WTC11 (cell line): ENCODE measurements around the gene MOV10L1.
"Not testable (repeated sequence)": the region's sequence is repeated elsewhere in the genome, so short reads cannot be mapped to it uniquely, and the experiment has no call there.

Experiments used
- JUN ChIP-seq: sonication (generic); formaldehyde crosslinking; IDR thresholded peaks from 2 replicates; pipeline ENCODE4 v1.8.0; 2023; ENCODE audit warnings: mild to moderate bottlenecking, missing genetic modification reagents
- ZBTB21 ChIP-seq: sonication (generic); formaldehyde crosslinking; IDR thresholded peaks from 2 replicates; pipeline ENCODE4 v1.8.1; 2023; ENCODE audit warnings: mild to moderate bottlenecking, missing genetic modification reagents, borderline replicate concordance
- ZNF416 ChIP-seq: fragments of 250-450 bp; sonication (Bioruptor Pico); IDR thresholded peaks from 2 replicates; pipeline ENCODE4 v1.9.0; 2021; ENCODE audit warnings: mild to moderate bottlenecking, inconsistent platforms
- TF ChIP-seq, protein P1 (sequence below): fragments of 200-600 bp; IDR thresholded peaks from 2 replicates; pipeline ENCODE4 v1.8.0; 2022; ENCODE audit warnings: antibody characterized with exemption
- TF ChIP-seq, protein P2 (sequence below): sonication (generic); formaldehyde crosslinking; IDR thresholded peaks from 2 replicates; pipeline ENCODE4 v1.8.1; 2022; ENCODE audit warnings: low read depth, missing genetic modification reagents, borderline replicate concordance

DNA sequence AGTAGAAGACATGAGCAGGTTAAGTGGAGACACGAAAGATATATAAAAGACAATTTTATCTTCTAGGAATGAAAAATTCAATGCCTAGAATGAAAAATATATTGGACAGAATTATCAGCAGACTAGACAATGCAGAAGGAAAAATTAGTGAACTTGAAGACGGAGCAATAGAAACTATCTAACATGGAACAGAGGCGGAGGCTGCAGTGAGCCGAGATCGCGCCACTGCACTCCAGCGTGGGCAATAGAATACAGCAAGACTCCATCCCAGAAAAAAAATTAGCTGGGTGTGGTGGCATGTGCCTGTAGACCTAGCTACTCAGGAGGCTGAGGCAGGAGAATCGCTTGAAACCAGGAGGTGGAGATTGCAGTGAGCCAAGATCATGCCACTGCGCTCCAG, 47.5 kb downstream of the MOV10L1 start:
- TF ChIP-seq, protein P1, sequence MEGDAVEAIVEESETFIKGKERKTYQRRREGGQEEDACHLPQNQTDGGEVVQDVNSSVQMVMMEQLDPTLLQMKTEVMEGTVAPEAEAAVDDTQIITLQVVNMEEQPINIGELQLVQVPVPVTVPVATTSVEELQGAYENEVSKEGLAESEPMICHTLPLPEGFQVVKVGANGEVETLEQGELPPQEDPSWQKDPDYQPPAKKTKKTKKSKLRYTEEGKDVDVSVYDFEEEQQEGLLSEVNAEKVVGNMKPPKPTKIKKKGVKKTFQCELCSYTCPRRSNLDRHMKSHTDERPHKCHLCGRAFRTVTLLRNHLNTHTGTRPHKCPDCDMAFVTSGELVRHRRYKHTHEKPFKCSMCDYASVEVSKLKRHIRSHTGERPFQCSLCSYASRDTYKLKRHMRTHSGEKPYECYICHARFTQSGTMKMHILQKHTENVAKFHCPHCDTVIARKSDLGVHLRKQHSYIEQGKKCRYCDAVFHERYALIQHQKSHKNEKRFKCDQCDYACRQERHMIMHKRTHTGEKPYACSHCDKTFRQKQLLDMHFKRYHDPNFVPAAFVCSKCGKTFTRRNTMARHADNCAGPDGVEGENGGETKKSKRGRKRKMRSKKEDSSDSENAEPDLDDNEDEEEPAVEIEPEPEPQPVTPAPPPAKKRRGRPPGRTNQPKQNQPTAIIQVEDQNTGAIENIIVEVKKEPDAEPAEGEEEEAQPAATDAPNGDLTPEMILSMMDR, result not testable (repeated sequence)
- not testable (repeated sequence) for TF ChIP-seq ZNF416, ZBTB21, JUN (CRISPR knock-in tag)
- TF ChIP-seq, protein P2, sequence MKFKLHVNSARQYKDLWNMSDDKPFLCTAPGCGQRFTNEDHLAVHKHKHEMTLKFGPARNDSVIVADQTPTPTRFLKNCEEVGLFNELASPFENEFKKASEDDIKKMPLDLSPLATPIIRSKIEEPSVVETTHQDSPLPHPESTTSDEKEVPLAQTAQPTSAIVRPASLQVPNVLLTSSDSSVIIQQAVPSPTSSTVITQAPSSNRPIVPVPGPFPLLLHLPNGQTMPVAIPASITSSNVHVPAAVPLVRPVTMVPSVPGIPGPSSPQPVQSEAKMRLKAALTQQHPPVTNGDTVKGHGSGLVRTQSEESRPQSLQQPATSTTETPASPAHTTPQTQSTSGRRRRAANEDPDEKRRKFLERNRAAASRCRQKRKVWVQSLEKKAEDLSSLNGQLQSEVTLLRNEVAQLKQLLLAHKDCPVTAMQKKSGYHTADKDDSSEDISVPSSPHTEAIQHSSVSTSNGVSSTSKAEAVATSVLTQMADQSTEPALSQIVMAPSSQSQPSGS, result not testable (repeated sequence)
